GM12873 (cell line): ENCODE data around the gene MS4A7.

Source experiments
- CTCF ChIP-seq: IDR thresholded peaks from 2 replicates; pipeline ENCODE4 v1.5.1; 2012; ENCODE audit warnings: low read depth, mild to moderate bottlenecking, moderate library complexity, low read length, control low read depth; ENCODE audit not compliant: insufficient read depth; ENCODE audit errors: missing control alignments

The MS4A7 gene

GRCh38 chr11:60378354-60378753, at the start of gene MS4A7:
Gene MS4A7, plus strand, starts transcription at chr11:60378532. Its CDS starts 4,610 bp downstream, at chr11:60383142.
- no peak for TF ChIP-seq CTCF

GRCh38 chr11:60332846-60333245, 45.5 kb upstream of the MS4A7 start:
- no peak for TF ChIP-seq CTCF

GRCh38 chr11:60334005-60334620, 44.2 kb upstream of the MS4A7 start:
- peak; percentile 88 for TF ChIP-seq CTCF

- TF ChIP-seq CTCF = no peak
Measured at GRCh38 chr11:60336767-60337391, 41.5 kb upstream of the MS4A7 start.

GRCh38 chr11:60338053-60338452, 40.3 kb upstream of the MS4A7 start:
- no peak for TF ChIP-seq CTCF

GRCh38 chr11:60339356-60339755, 39.0 kb upstream of the MS4A7 start:
- no peak for TF ChIP-seq CTCF

GRCh38 chr11:60343094-60343704, 35.1 kb upstream of the MS4A7 start:
- TF ChIP-seq CTCF = peak; percentile 64
